Astrocyte (in vitro differentiated cells and primary cell): ENCODE measurements around the gene GHRH.

Experiments
- EZH2 ChIP-seq: IDR thresholded peaks from 2 replicates; pipeline ENCODE4 v1.6.1; 2012; ENCODE audit warnings: mild to moderate bottlenecking, low read length, inconsistent platforms; ENCODE audit not compliant: insufficient read depth
- TF ChIP-seq, protein P1 (sequence below): IDR thresholded peaks from 2 replicates; pipeline ENCODE4 v1.5.1; 2011; ENCODE audit warnings: low read depth, mild to moderate bottlenecking, inconsistent platforms, low read length, moderate library complexity; ENCODE audit not compliant: insufficient read depth

DNA sequence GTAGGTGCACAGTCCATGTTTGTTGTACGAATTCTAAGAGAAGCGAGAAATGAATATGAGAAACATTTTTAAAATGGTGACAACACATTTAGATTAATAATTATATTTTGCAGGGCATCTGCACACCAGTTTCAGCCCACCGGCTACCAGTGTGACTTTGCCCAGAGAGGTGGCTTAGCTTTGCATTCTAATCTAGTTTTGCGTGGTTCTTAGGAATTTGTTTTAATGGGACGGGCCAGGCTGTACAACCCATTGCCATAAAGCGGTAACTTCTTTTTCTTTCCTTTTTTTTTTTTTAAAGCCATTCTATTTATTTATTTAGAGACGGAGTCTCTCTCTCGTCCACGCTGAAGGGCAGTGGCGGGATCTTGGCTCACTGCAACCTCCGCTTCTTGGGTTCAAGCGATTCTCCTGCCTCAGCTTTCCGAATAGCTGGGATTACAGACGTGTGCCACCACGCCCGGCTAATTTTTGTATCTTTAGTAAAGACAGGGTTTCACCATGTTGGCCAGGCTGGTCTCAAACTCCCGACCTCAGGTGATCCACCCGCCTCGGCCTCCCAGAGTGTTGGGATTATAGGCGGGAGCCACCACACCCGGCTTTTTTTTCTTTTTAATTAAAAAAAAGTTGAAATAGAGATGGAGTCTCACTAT is 28.7 kb upstream of the GHRH start:
- no peak for TF ChIP-seq EZH2
- TF ChIP-seq, protein P1, sequence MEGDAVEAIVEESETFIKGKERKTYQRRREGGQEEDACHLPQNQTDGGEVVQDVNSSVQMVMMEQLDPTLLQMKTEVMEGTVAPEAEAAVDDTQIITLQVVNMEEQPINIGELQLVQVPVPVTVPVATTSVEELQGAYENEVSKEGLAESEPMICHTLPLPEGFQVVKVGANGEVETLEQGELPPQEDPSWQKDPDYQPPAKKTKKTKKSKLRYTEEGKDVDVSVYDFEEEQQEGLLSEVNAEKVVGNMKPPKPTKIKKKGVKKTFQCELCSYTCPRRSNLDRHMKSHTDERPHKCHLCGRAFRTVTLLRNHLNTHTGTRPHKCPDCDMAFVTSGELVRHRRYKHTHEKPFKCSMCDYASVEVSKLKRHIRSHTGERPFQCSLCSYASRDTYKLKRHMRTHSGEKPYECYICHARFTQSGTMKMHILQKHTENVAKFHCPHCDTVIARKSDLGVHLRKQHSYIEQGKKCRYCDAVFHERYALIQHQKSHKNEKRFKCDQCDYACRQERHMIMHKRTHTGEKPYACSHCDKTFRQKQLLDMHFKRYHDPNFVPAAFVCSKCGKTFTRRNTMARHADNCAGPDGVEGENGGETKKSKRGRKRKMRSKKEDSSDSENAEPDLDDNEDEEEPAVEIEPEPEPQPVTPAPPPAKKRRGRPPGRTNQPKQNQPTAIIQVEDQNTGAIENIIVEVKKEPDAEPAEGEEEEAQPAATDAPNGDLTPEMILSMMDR, result no peak
